Measurements from ENCODE around the gene TM4SF5.

DNA sequence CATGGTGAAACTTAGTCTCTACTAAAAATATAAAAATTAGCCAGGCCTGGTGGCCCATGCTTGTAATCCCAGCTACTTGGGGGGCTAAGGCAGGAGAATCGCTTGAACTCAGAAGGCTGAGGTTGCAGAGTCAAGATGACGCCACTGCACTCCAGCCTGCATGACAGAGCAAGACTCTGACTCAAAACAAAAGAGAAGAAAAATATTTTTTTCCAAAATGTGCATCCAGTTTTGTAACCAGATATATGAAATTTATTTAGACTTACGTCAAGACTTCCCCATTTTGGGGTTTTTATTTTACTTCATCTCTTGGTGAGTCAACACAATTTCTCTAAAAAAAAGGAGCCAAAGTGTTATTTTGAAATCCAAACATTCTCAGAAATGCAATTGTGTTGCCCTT, 5.5 kb upstream of the TM4SF5 start:
- no peak for TF ChIP-seq CTCF (IDR thresholded peaks at IDR 0.05)
- no peak for TF ChIP-seq POLR2AphosphoS5 (IDR thresholded peaks at IDR 0.05)
- TF ChIP-seq POLR2A (IDR thresholded peaks at IDR 0.05) = no peak
